IMR-90 (cell line): Measurements from ENCODE around the gene CTNNA2.

ENCODE experiments used
- BHLHE40 ChIP-seq: fragments of 150-350 bp; IDR thresholded peaks from 2 replicates; pipeline ENCODE4 v1.6.1; 2016; ENCODE audit warnings: mild to moderate bottlenecking, low read depth, low read length
- CEBPB ChIP-seq: IDR thresholded peaks from 2 replicates; pipeline ENCODE4 v1.6.1; 2012; ENCODE audit warnings: low read depth, low read length, improper control_type of control experiment
- CHD1 ChIP-seq: IDR thresholded peaks from 2 replicates; pipeline ENCODE4 v1.6.1; 2012; ENCODE audit warnings: low read depth, low read length, improper control_type of control experiment
- FOS ChIP-seq: fragments of 150-350 bp; IDR thresholded peaks from 2 replicates; pipeline ENCODE4 v1.6.1; 2016; ENCODE audit warnings: low read depth, low read length
- MAFK ChIP-seq: IDR thresholded peaks from 2 replicates; pipeline ENCODE4 v1.6.1; 2012; ENCODE audit warnings: low read depth, low read length, improper control_type of control experiment
- MAZ ChIP-seq: IDR thresholded peaks from 2 replicates; pipeline ENCODE4 v1.6.1; 2012; ENCODE audit warnings: low read depth, mild to moderate bottlenecking, low read length, improper control_type of control experiment, moderate library complexity, borderline replicate concordance
- NFE2L2 ChIP-seq: fragments of 150-350 bp; IDR thresholded peaks from 2 replicates; pipeline ENCODE4 v1.6.1; 2016; ENCODE audit warnings: low read depth, mild to moderate bottlenecking, low read length
- POLR2A ChIP-seq: IDR thresholded peaks from 2 replicates; pipeline ENCODE4 v1.6.1; 2012; ENCODE audit warnings: mild to moderate bottlenecking, low read depth, low read length
- RFX5 ChIP-seq: IDR thresholded peaks from 2 replicates; pipeline ENCODE4 v1.8.0; 2012; ENCODE audit warnings: low read depth, mild to moderate bottlenecking, low read length, moderate library complexity
- SMC3 ChIP-seq: fragments of 150-350 bp; IDR thresholded peaks from 2 replicates; pipeline ENCODE4 v1.6.1; 2016; ENCODE audit warnings: low read depth, mild to moderate bottlenecking, antibody characterized with exemption, low read length, moderate library complexity
- TF ChIP-seq, protein P1 (sequence below): conservative IDR thresholded peaks from 2 replicates; pipeline ENCODE4 v1.5.1; 2012; ENCODE audit warnings: mild to moderate bottlenecking, low read depth, low read length, improper control_type of control experiment
- TF ChIP-seq, protein P2 (sequence below): fragments of 150-350 bp; IDR thresholded peaks from 2 replicates; pipeline ENCODE4 v1.6.1; 2017; ENCODE audit warnings: mild to moderate bottlenecking, antibody characterized with exemption, low read length, low read depth
- TF ChIP-seq, protein P3 (sequence below): fragments of 150-350 bp; IDR thresholded peaks from 2 replicates; pipeline ENCODE4 v1.6.1; 2016; ENCODE audit warnings: low read depth, mild to moderate bottlenecking, low read length, moderate library complexity, borderline replicate concordance

DNA sequence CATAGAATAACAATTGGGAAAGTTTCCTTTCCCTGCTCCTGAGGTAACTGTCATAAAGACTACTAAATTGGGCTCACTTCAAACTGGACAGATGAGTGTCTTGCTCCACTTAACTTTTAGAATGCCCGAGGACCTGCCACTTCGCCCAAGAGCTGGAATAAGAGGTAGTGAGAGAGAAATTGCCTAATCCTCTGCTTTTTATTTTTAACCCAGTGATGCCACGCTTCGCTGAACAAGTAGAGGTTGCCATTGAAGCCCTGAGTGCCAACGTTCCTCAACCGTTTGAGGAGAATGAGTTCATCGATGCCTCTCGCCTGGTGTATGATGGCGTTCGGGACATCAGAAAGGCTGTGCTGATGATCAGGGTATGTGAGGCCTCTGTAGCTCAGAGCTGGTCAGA, 1061.1 kb downstream of the CTNNA2 start:
- TF ChIP-seq POLR2A: no peak
- TF ChIP-seq RFX5: no peak
- TF ChIP-seq, protein P1, sequence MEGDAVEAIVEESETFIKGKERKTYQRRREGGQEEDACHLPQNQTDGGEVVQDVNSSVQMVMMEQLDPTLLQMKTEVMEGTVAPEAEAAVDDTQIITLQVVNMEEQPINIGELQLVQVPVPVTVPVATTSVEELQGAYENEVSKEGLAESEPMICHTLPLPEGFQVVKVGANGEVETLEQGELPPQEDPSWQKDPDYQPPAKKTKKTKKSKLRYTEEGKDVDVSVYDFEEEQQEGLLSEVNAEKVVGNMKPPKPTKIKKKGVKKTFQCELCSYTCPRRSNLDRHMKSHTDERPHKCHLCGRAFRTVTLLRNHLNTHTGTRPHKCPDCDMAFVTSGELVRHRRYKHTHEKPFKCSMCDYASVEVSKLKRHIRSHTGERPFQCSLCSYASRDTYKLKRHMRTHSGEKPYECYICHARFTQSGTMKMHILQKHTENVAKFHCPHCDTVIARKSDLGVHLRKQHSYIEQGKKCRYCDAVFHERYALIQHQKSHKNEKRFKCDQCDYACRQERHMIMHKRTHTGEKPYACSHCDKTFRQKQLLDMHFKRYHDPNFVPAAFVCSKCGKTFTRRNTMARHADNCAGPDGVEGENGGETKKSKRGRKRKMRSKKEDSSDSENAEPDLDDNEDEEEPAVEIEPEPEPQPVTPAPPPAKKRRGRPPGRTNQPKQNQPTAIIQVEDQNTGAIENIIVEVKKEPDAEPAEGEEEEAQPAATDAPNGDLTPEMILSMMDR: no peak
- TF ChIP-seq, protein P2, sequence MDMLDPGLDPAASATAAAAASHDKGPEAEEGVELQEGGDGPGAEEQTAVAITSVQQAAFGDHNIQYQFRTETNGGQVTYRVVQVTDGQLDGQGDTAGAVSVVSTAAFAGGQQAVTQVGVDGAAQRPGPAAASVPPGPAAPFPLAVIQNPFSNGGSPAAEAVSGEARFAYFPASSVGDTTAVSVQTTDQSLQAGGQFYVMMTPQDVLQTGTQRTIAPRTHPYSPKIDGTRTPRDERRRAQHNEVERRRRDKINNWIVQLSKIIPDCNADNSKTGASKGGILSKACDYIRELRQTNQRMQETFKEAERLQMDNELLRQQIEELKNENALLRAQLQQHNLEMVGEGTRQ: no peak
- TF ChIP-seq BHLHE40: no peak
- no peak for TF ChIP-seq SMC3
- no peak for TF ChIP-seq MAFK
- TF ChIP-seq, protein P3, sequence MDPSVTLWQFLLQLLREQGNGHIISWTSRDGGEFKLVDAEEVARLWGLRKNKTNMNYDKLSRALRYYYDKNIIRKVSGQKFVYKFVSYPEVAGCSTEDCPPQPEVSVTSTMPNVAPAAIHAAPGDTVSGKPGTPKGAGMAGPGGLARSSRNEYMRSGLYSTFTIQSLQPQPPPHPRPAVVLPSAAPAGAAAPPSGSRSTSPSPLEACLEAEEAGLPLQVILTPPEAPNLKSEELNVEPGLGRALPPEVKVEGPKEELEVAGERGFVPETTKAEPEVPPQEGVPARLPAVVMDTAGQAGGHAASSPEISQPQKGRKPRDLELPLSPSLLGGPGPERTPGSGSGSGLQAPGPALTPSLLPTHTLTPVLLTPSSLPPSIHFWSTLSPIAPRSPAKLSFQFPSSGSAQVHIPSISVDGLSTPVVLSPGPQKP: no peak
- TF ChIP-seq CEBPB: no peak
- TF ChIP-seq FOS: no peak
- no peak for TF ChIP-seq NFE2L2
- TF ChIP-seq CHD1: no peak
- TF ChIP-seq MAZ: no peak
